ENCODE data around the gene KRTAP5-6. TPM values are rescaled to one million over a fixed set of nuclear protein-coding genes. Genes with fewer than 3 reads are reported as not detected.

KRTAP5-6 gene
- total and polyA plus RNA-seq, 8 donors, result not detected

GRCh38 chr11:1654388-1655167 is 42.4 kb upstream of the KRTAP5-6 start:
- peak in 1 of 2 donors; percentile 46 for DNase-seq
- no peak for TF ChIP-seq CTCF (IDR thresholded peaks at IDR 0.05)
- TF ChIP-seq EP300 (IDR thresholded peaks at IDR 0.05), result no peak
- no peak for TF ChIP-seq POLR2A (IDR thresholded peaks at IDR 0.05)
- TF ChIP-seq POLR2AphosphoS5 (IDR thresholded peaks at IDR 0.05), result no peak
- peaks cover 3 to 9% (median 4%) of the 10 kb centered on the region in 4 donors for H3K4me1 ChIP-seq
- no peak overlapping the region for H3K27ac ChIP-seq
- H3K9me3 ChIP-seq, result no peaks in the 10 kb centered on the region
- intact Hi-C loops (cut with DNase I; ENCODE audit: low total_unique reads), result loop anchor here (10.0 kb wide), 1 partner anchor 500 kb away; no protein-coding TSS in a partner anchor
- H3K27me3 ChIP-seq, result peaks cover 0 to 44% (median 18%) of the 10 kb centered on the region in 3 donors
- no peak overlapping the region for H3K4me3 ChIP-seq
- no peaks in the 10 kb centered on the region for H3K36me3 ChIP-seq
- 48 to 64% (median 52%) methylated on average over 19 to 21 of the region's 21 CpGs for WGBS, 5 donors

GRCh38 chr11:1655168-1656060 is 41.6 kb upstream of the KRTAP5-6 start:
- peaks cover 3 to 9% (median 4%) of the 10 kb centered on the region in 4 donors for H3K4me1 ChIP-seq
- WGBS, 5 donors, result 73 to 83% (median 80%) methylated on average over 16 to 26 of the region's 26 CpGs
- no peaks in the 10 kb centered on the region for H3K36me3 ChIP-seq
- TF ChIP-seq POLR2AphosphoS5 (IDR thresholded peaks at IDR 0.05), result no peak
- no peak for TF ChIP-seq POLR2A (IDR thresholded peaks at IDR 0.05)
- TF ChIP-seq EP300 (IDR thresholded peaks at IDR 0.05), result no peak
- TF ChIP-seq CTCF (IDR thresholded peaks at IDR 0.05), result no peak
- intact Hi-C loops (cut with DNase I; ENCODE audit: low total_unique reads), result loop anchor here (10.0 kb wide), 1 partner anchor 499 kb away; no protein-coding TSS in a partner anchor
- H3K4me3 ChIP-seq, result no peak overlapping the region
- H3K27ac ChIP-seq, result no peak overlapping the region
- H3K9me3 ChIP-seq, result no peaks in the 10 kb centered on the region
- H3K27me3 ChIP-seq, result peaks cover 0 to 53% (median 18%) of the 10 kb centered on the region in 3 donors
- no peak for DNase-seq

- no peaks in the 10 kb centered on the region for H3K9me3 ChIP-seq
- H3K27ac ChIP-seq, result no peak overlapping the region
- TF ChIP-seq POLR2A (IDR thresholded peaks at IDR 0.05) (no peak), POLR2AphosphoS5 (IDR thresholded peaks at IDR 0.05) (no peak), CTCF (IDR thresholded peaks at IDR 0.05) (no peak), EP300 (IDR thresholded peaks at IDR 0.05) (no peak)
- WGBS, 5 donors, result 72 to 89% (median 82%) methylated on average over 9 of the region's 9 CpGs
- intact Hi-C loops (cut with DNase I; ENCODE audit: low total_unique reads), result loop anchor here (10.0 kb wide), 1 partner anchor 499 kb away; no protein-coding TSS in a partner anchor
- no peaks in the 10 kb centered on the region for H3K36me3 ChIP-seq
- DNase-seq, result peak in 1 of 2 donors; percentile 14
- peaks cover 0 to 56% (median 18%) of the 10 kb centered on the region in 3 donors for H3K27me3 ChIP-seq
- H3K4me3 ChIP-seq, result no peak overlapping the region
- peaks cover 3 to 9% (median 4%) of the 10 kb centered on the region in 4 donors for H3K4me1 ChIP-seq
Observed at GRCh38 chr11:1656061-1656441, 40.9 kb upstream of the KRTAP5-6 start.

- Histone ChIP-seq H3K4me3 (no peak overlapping the region), H3K4me1 (peaks cover 3 to 9% (median 4%) of the 10 kb centered on the region in 4 donors), H3K36me3 (no peaks in the 10 kb centered on the region), H3K9me3 (no peaks in the 10 kb centered on the region), H3K27ac (no peak overlapping the region), H3K27me3 (peaks cover 0 to 56% (median 18%) of the 10 kb centered on the region in 3 donors)
- 76 to 86% (median 80%) methylated on average over 6 to 7 of the region's 7 CpGs for WGBS, 5 donors
- intact Hi-C loops (cut with DNase I; ENCODE audit: low total_unique reads), result loop anchor here (10.0 kb wide), 1 partner anchor 498 kb away; no protein-coding TSS in a partner anchor
- TF ChIP-seq EP300 (IDR thresholded peaks at IDR 0.05) (no peak), POLR2A (IDR thresholded peaks at IDR 0.05) (no peak), CTCF (IDR thresholded peaks at IDR 0.05) (no peak), POLR2AphosphoS5 (IDR thresholded peaks at IDR 0.05) (no peak)
- DNase-seq, result no peak
Observed at GRCh38 chr11:1656670-1657069, 40.3 kb upstream of the KRTAP5-6 start.

All from stomach (tissue), 9 donors.